B cell (primary cell): ENCODE data around the gene POP4. TPM values are rescaled to one million over a fixed set of nuclear protein-coding genes. Genes with fewer than 3 reads are reported as not detected.

Source experiments
- ATAC-seq: fragments of 200-7000 bp; cut with Tn5 transposase; one replicate; pipeline ENCODE4 v1.10.0; 2021; ENCODE audit warnings: low read depth, mild to moderate bottlenecking, moderate number of reproducible peaks, moderate library complexity
- CTCF ChIA-PET: fragments of 350-600 bp; sonication (Branson Sonifier 250); formaldehyde crosslinking; loops from one replicate; lab custom pipeline; 2021; ENCODE audit warnings: antibody characterized with exemption, inconsistent platforms; lab: Charles Lee
- POLR2A ChIA-PET: fragments of 350-600 bp; sonication (Branson Sonifier 250); formaldehyde crosslinking; loops from one replicate; lab custom pipeline; 2021; ENCODE audit warnings: antibody characterized with exemption; lab: Charles Lee
- DNase-seq: peaks from one replicate; pipeline ENCODE4 v3.0.0; 2013
- H2AFZ ChIP-seq: 2 replicates; pipeline ENCODE4 v1.6.1; 2012; ENCODE audit warnings: mild to moderate bottlenecking, low read depth, low read length; ENCODE audit not compliant: insufficient read depth, poor library complexity, severe bottlenecking
- H3K27ac ChIP-seq, 2 donors: 1 replicate in 1 of 2; 2 replicates in 1 of 2; pipeline ENCODE4 v1.5.1; 2012 to 2013; ENCODE audit warnings: low read length in 2 of 2, mild to moderate bottlenecking in 2 of 2, moderate library complexity in 1 of 2
- H3K27me3 ChIP-seq, 4 experiments: fragments of 200-600 bp in 1 of 4; sonication (generic) in 1 of 4; replicated peaks in 1 of 4; 1 replicate in 2 of 4; 2 replicates in 2 of 4; pipeline versions ENCODE4 v1.6.1 to v1.7.0; 2013 to 2016; ENCODE audit warnings: low read length in 3 of 4, mild to moderate bottlenecking in 2 of 4, mixed read lengths in 1 of 4, moderate library complexity in 1 of 4; ENCODE audit not compliant: insufficient read depth in 4 of 4, control insufficient read depth in 3 of 4; ENCODE audit errors: control extremely low read depth in 1 of 4
- H3K36me3 ChIP-seq, 2 experiments: replicated peaks in 1 of 2; 1 replicate in 1 of 2; 2 replicates in 1 of 2; pipeline versions ENCODE4 v1.6.1 to v1.7.1; 2013; ENCODE audit warnings: low read length in 1 of 2; ENCODE audit not compliant: insufficient read depth in 2 of 2, control insufficient read depth in 1 of 2; ENCODE audit errors: control extremely low read depth in 1 of 2, extremely low read depth in 1 of 2
- H3K4me1 ChIP-seq, 2 donors: fragments of 200-600 bp in 1 of 2; sonication (generic) in 1 of 2; 1 replicate in 1 of 2; 2 replicates in 1 of 2; pipeline versions ENCODE4 v1.5.1 to v1.6.1; 2013 to 2017; ENCODE audit warnings: low read length in 2 of 2; ENCODE audit not compliant: control insufficient read depth in 2 of 2, insufficient read depth in 2 of 2
- H3K4me2 ChIP-seq: replicated peaks from 2 replicates; pipeline ENCODE3; 2012; ENCODE audit warnings: mild to moderate bottlenecking, low read depth, low read length; ENCODE audit not compliant: poor library complexity, severe bottlenecking
- H3K4me3 ChIP-seq, 5 experiments: fragments of 200-600 bp in 1 of 5; sonication (generic) in 1 of 5; 1 replicate in 3 of 5; 2 replicates in 2 of 5; pipeline versions ENCODE4 v1.5.1 to v1.7.0; 2011 to 2016; ENCODE audit warnings: low read length in 4 of 5, mild to moderate bottlenecking in 4 of 5, low read depth in 2 of 5, control low read depth in 1 of 5, moderate library complexity in 1 of 5; ENCODE audit not compliant: insufficient read depth in 1 of 5; ENCODE audit errors: control extremely low read depth in 1 of 5, extremely low read depth in 1 of 5
- H3K79me2 ChIP-seq: fragments of 200-600 bp; sonication (generic); one replicate; pipeline ENCODE4 v1.6.0; 2016; ENCODE audit warnings: low read length; ENCODE audit not compliant: control insufficient read depth, insufficient read depth
- H3K9ac ChIP-seq: fragments of 200-600 bp; sonication (generic); 2 replicates; pipeline ENCODE4 v1.6.1; 2017; ENCODE audit warnings: mild to moderate bottlenecking, low read length, moderate library complexity
- H3K9me3 ChIP-seq, 3 donors: one replicate each; pipeline versions ENCODE4 v1.6.1 to v1.7.1; 2013; ENCODE audit warnings: low read length in 2 of 3; ENCODE audit not compliant: control insufficient read depth in 2 of 3, insufficient read depth in 1 of 3; ENCODE audit errors: control extremely low read depth in 1 of 3
- H4K20me1 ChIP-seq: 2 replicates; pipeline ENCODE4 v1.6.0; 2012; ENCODE audit warnings: mild to moderate bottlenecking, low read length; ENCODE audit not compliant: insufficient read depth, control insufficient read depth, poor library complexity, severe bottlenecking
- H3K27ac Mint-ChIP-seq: one replicate; pipeline ENCODE4 v1.8.0; 2021; ENCODE audit warnings: mixed read lengths
- H3K27me3 Mint-ChIP-seq: one replicate; pipeline ENCODE4 v1.8.0; 2021; ENCODE audit warnings: mixed read lengths
- H3K4me1 Mint-ChIP-seq: one replicate; pipeline ENCODE4 v1.8.0; 2021; ENCODE audit warnings: mixed read lengths
- H3K4me3 Mint-ChIP-seq: one replicate; pipeline ENCODE4 v1.8.0; 2021; ENCODE audit warnings: mixed read lengths
- H3K9me3 Mint-ChIP-seq: one replicate; pipeline ENCODE4 v1.8.0; 2022; ENCODE audit warnings: mixed read lengths; ENCODE audit not compliant: insufficient read depth
- CTCF ChIP-seq: fragments of 200-600 bp; IDR thresholded peaks from one replicate; pipeline ENCODE4 v1.8.0; 2022; ENCODE audit warnings: antibody characterized with exemption, mild to moderate bottlenecking
- EZH2 ChIP-seq: IDR thresholded peaks from 2 replicates; pipeline ENCODE4 v1.6.1; 2012; ENCODE audit warnings: borderline replicate concordance, low read depth, mild to moderate bottlenecking, moderate library complexity, low read length; ENCODE audit not compliant: insufficient read depth, poor library complexity, severe bottlenecking
- WGBS: methylation state at CpG from one replicate; pipeline ENCODE4 v1.1.5; 2013; ENCODE audit warnings: missing lambda C conversion rate; ENCODE audit not compliant: insufficient coverage; 5-methylcytosine and 5-hydroxymethylcytosine counted together
- intact Hi-C: fragments of 100-400 bp; cut with micrococcal nuclease; formaldehyde crosslinking; loops from one replicate; pipeline ENCODE4 v1.10.0; 2022
- polyA plus RNA-seq: library from polyadenylated mRNA; depleted of rRNA; stranded (reverse); fragments of >200 nt; gene quantifications from 2 replicates; pipeline ENCODE4 v1.2.3, GENCODE V29; 2012
- total RNA-seq, 2 donors: library from RNA; stranded (reverse); fragments of 120-200 nt in 1 of 2; gene quantifications; 1 replicate in 1 of 2; 2 replicates in 1 of 2; pipeline versions ENCODE4 v1.2.3 to v1.2.4, GENCODE V29; 2013 to 2022

The POP4 gene
- total and polyA plus RNA-seq, 2 donors (not counting 1 experiment from before 2014, with no cell fraction given), result 58.9 to 61.2 TPM

- ATAC-seq (peak; percentile 83), DNase-seq (peak; percentile 95)
- Histone ChIP-seq H3K9me3 (no peaks in the 10 kb centered on the region), H3K4me3 (no peak overlapping the region), H4K20me1 (no peaks in the 10 kb centered on the region), H3K4me2 (peak overlapping the region; percentile 25), H3K4me1 (peaks cover 15 to 27% of the 10 kb centered on the region in 2 donors), H2AFZ (peak overlapping the region; percentile 1), H3K79me2 (peaks cover 21% of the 10 kb centered on the region), H3K27ac (peak overlapping the region; percentile 85 to 91), H3K36me3 (peaks cover 2 to 60% of the 10 kb centered on the region in 2 experiments), H3K9ac (no peak overlapping the region), H3K27me3 (no peaks in the 10 kb centered on the region)
- peaks cover 33% of the 10 kb centered on the region for H3K4me1 Mint-ChIP-seq
- ChIA-PET POLR2A (interaction anchor here (1.5 to 2.0 kb wide), 3 partner anchors 61 to 105 kb away, joined by 4 to 18 read pairs (median 7); partner anchors contain the start of gene C19orf12), CTCF (interaction anchor here (0.7 to 10.7 kb wide), 22 partner anchors 9 to 265 kb away, joined by 3 to 273 read pairs (median 4); partner anchors contain the start of genes C19orf12 and PLEKHF1)
- no peaks in the 10 kb centered on the region for H3K9me3 Mint-ChIP-seq
- H3K4me3 Mint-ChIP-seq, result no peak overlapping the region
- peak overlapping the region; percentile 83 for H3K27ac Mint-ChIP-seq
- H3K27me3 Mint-ChIP-seq, result no peaks in the 10 kb centered on the region
- WGBS, result 36% methylated on average over 17 of the region's 19 CpGs
- intact Hi-C loops, result loop anchor here (1.0 to 2.0 kb wide), 4 partner anchors 55 to 263 kb away; partner anchors contain the start of gene PLEKHF1
- TF ChIP-seq EZH2 (no peak), CTCF (peak; percentile 88)
Observed at GRCh38 chr19:29610574-29611271, 4.6 kb downstream of the POP4 start.

GRCh38 chr19:29612121-29612520 lies 6.0 kb downstream of the POP4 start:
- Histone ChIP-seq H4K20me1 (no peaks in the 10 kb centered on the region), H3K79me2 (peaks cover 10% of the 10 kb centered on the region), H3K4me1 (peaks cover 9 to 19% of the 10 kb centered on the region in 2 donors), H3K36me3 (peaks cover 2 to 70% of the 10 kb centered on the region in 2 experiments), H3K4me2 (no peak overlapping the region), H3K9me3 (no peaks in the 10 kb centered on the region), H3K27ac (peak overlapping the region in 1 of 2 donors; percentile 91), H3K27me3 (no peaks in the 10 kb centered on the region), H3K9ac (no peak overlapping the region), H2AFZ (no peak overlapping the region), H3K4me3 (no peak overlapping the region)
- POLR2A ChIA-PET, result no interaction called here
- TF ChIP-seq EZH2 (no peak), CTCF (no peak)
- Mint-ChIP-seq H3K4me3 (no peak overlapping the region), H3K27ac (peak overlapping the region; percentile 83), H3K4me1 (peaks cover 20% of the 10 kb centered on the region), H3K27me3 (no peaks in the 10 kb centered on the region), H3K9me3 (no peaks in the 10 kb centered on the region)
- ATAC-seq, result no peak
- 98% methylated on average over 7 of the region's 9 CpGs for WGBS
- DNase-seq, result no peak
- CTCF ChIA-PET, result interaction anchor here (0.6 to 10.7 kb wide), 8 partner anchors 13 to 116 kb away, joined by 3 to 273 read pairs (median 24); partner anchors contain the start of genes C19orf12 and PLEKHF1
- intact Hi-C loops, result no loop called here
